Measurements from ENCODE around the gene SLC38A7. TPM values are rescaled to one million over a fixed set of nuclear protein-coding genes. Genes with fewer than 3 reads are reported as not detected.

SLC38A7 gene
- total and polyA plus RNA-seq, 2 of the 13 experiments (the other 11 are each of a cell fraction or from before 2014, with no cell fraction given): 13.2 to 14.1 TPM

DNA sequence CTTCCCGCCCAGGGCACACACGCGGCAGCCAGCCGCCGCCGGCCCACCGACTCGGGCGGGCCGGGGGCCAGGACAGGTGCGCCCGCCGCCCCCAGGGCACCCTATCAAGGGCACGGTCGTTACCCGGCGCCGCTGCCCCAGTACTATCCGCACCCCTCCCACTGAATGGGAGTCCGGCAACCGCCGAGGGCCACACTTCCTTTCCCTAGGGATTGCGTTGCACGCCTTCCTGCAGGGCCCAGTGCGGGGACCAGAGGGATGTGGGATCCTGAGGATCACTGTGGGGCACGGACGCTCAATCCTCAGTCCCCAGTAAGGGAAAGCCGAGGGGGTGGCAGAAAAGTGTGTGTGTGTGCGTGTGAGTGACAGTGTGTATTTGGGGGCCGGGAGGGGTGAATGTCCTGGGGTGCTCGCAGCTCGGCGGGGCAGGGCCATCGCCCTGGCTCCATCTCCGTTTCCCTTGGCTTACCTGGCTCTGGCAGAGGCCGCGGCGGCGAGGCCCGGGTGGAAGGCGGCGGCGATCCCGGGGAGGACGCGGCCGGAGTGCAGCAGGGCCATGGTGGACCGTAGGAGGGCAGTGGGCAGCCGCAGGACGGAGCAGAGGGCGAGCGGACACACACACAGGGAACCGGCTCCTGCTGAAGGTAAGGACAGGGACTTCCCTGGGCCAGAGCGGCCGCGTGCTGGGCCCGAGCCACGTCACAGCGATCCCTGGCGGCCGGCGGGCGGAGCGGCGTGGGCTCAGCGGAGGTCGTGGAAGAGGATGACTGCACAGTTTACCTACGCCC lies 49.3 kb upstream of the SLC38A7 start, which contains the start of gene GOT2 (continued):
- TF ChIP-seq ZNF260 (CRISPR knock-in tag; IDR thresholded peaks at IDR 0.05; ENCODE audit: borderline replicate concordance, low read depth): no peak
- TF ChIP-seq JUNB (CRISPR knock-in tag; IDR thresholded peaks at IDR 0.05; ENCODE audit: borderline replicate concordance): no peak
- TF ChIP-seq, protein P1, sequence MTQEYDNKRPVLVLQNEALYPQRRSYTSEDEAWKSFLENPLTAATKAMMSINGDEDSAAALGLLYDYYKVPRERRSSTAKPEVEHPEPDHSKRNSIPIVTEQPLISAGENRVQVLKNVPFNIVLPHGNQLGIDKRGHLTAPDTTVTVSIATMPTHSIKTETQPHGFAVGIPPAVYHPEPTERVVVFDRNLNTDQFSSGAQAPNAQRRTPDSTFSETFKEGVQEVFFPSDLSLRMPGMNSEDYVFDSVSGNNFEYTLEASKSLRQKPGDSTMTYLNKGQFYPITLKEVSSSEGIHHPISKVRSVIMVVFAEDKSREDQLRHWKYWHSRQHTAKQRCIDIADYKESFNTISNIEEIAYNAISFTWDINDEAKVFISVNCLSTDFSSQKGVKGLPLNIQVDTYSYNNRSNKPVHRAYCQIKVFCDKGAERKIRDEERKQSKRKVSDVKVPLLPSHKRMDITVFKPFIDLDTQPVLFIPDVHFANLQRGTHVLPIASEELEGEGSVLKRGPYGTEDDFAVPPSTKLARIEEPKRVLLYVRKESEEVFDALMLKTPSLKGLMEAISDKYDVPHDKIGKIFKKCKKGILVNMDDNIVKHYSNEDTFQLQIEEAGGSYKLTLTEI (CRISPR knock-in tag; conservative IDR thresholded peaks at IDR 0.05): no peak
- TF ChIP-seq TRIM24 (CRISPR knock-in tag; IDR thresholded peaks at IDR 0.05): peak; percentile 72; the same call in 1 of the 2 replicates
- no peak; the same call in 1 of the 2 replicates for TF ChIP-seq ZNF558 (CRISPR knock-in tag; IDR thresholded peaks at IDR 0.05; ENCODE audit: borderline replicate concordance)
- TF ChIP-seq TBP (CRISPR knock-in tag; IDR thresholded peaks at IDR 0.05): no peak
- TF ChIP-seq, protein P2, sequence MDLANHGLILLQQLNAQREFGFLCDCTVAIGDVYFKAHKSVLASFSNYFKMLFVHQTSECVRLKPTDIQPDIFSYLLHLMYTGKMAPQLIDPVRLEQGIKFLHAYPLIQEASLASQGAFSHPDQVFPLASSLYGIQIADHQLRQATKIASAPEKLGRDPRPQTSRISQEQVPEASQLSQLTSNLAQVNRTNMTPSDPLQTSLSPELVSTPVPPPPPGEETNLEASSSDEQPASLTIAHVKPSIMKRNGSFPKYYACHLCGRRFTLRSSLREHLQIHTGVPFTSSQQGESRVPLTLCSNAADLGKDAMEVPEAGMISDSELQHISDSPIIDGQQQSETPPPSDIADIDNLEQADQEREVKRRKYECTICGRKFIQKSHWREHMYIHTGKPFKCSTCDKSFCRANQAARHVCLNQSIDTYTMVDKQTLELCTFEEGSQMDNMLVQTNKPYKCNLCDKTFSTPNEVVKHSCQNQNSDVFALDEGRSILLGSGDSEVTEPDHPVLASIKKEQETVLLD (CRISPR knock-in tag; IDR thresholded peaks at IDR 0.05; ENCODE audit: low read depth): 0 out of 2 replicates have a peak, but pooled peaks have one; percentile 58
- TF ChIP-seq, protein P3, sequence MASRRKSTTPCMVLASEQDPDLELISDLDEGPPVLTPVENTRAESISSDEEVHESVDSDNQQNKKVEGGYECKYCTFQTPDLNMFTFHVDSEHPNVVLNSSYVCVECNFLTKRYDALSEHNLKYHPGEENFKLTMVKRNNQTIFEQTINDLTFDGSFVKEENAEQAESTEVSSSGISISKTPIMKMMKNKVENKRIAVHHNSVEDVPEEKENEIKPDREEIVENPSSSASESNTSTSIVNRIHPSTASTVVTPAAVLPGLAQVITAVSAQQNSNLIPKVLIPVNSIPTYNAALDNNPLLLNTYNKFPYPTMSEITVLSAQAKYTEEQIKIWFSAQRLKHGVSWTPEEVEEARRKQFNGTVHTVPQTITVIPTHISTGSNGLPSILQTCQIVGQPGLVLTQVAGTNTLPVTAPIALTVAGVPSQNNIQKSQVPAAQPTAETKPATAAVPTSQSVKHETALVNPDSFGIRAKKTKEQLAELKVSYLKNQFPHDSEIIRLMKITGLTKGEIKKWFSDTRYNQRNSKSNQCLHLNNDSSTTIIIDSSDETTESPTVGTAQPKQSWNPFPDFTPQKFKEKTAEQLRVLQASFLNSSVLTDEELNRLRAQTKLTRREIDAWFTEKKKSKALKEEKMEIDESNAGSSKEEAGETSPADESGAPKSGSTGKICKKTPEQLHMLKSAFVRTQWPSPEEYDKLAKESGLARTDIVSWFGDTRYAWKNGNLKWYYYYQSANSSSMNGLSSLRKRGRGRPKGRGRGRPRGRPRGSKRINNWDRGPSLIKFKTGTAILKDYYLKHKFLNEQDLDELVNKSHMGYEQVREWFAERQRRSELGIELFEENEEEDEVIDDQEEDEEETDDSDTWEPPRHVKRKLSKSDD (CRISPR knock-in tag; IDR thresholded peaks at IDR 0.05; ENCODE audit: low read depth): peak; percentile 73; the same call in 1 of the 2 replicates
- 0 out of 2 replicates have a peak, but pooled peaks have one; percentile 68 for TF ChIP-seq ZMYM2 (CRISPR knock-in tag; IDR thresholded peaks at IDR 0.05)
- TF ChIP-seq, protein P4, sequence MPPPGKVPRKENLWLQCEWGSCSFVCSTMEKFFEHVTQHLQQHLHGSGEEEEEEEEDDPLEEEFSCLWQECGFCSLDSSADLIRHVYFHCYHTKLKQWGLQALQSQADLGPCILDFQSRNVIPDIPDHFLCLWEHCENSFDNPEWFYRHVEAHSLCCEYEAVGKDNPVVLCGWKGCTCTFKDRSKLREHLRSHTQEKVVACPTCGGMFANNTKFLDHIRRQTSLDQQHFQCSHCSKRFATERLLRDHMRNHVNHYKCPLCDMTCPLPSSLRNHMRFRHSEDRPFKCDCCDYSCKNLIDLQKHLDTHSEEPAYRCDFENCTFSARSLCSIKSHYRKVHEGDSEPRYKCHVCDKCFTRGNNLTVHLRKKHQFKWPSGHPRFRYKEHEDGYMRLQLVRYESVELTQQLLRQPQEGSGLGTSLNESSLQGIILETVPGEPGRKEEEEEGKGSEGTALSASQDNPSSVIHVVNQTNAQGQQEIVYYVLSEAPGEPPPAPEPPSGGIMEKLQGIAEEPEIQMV (CRISPR knock-in tag; IDR thresholded peaks at IDR 0.05; ENCODE audit: low read depth): peak; percentile 92
- peak; percentile 85 for TF ChIP-seq MEF2D (CRISPR knock-in tag; IDR thresholded peaks at IDR 0.05)
- TF ChIP-seq ZMYM3 (CRISPR knock-in tag; IDR thresholded peaks at IDR 0.05): peak; percentile 92
- peak; percentile 69; the same call in 1 of the 2 replicates for TF ChIP-seq SNAPC2 (CRISPR knock-in tag; IDR thresholded peaks at IDR 0.05)
- peak; percentile 88 for TF ChIP-seq RAD21 (CRISPR knock-in tag; IDR thresholded peaks at IDR 0.05)
- TF ChIP-seq, protein P5, sequence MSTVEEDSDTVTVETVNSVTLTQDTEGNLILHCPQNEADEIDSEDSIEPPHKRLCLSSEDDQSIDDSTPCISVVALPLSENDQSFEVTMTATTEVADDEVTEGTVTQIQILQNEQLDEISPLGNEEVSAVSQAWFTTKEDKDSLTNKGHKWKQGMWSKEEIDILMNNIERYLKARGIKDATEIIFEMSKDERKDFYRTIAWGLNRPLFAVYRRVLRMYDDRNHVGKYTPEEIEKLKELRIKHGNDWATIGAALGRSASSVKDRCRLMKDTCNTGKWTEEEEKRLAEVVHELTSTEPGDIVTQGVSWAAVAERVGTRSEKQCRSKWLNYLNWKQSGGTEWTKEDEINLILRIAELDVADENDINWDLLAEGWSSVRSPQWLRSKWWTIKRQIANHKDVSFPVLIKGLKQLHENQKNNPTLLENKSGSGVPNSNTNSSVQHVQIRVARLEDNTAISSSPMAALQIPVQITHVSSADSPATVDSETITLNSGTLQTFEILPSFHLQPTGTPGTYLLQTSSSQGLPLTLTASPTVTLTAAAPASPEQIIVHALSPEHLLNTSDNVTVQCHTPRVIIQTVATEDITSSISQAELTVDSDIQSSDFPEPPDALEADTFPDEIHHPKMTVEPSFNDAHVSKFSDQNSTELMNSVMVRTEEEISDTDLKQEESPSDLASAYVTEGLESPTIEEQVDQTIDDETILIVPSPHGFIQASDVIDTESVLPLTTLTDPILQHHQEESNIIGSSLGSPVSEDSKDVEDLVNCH (CRISPR knock-in tag; IDR thresholded peaks at IDR 0.05): peak; percentile 77; the same call in 1 of the 2 replicates
- TF ChIP-seq, protein P6, sequence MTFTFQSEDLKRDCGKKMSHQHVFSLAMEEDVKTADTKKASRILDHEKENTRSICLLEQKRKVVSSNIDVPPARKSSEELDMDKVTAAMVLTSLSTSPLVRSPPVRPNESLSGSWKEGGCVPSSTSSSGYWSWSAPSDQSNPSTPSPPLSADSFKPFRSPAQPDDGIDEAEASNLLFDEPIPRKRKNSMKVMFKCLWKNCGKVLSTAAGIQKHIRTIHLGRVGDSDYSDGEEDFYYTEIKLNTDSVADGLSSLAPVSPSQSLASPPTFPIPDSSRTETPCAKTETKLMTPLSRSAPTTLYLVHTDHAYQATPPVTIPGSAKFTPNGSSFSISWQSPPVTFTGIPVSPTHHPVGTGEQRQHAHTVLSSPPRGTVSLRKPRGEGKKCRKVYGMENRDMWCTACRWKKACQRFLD (CRISPR knock-in tag; IDR thresholded peaks at IDR 0.05; ENCODE audit: borderline replicate concordance): peak; percentile 98

Measured in HepG2 (cell line).